ENCODE measurements around the gene PECR.

The PECR gene

DNA sequence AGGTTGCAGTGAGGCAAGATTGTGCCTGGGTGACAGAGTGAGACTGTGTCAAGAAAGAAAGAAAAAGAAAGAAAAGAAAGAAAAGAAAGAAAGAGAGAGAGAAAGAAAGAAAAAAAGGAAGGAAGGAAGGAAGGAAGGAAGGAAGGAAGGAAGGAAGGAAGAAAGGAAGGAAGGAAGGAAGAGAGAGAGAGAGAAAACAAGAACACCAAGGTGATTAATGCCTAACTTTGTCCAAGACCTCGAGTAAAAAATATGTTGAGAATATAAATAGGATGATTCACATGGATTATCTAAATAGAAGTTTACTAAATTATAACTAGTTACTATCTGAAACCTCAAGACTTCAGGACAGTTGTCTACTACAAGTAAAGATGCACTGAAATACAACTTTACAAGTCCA, 7.2 kb downstream of the PECR start:
- H3K27ac ChIP-seq (ENCODE audit: low read length) = no peak overlapping the region
- no peaks in the 10 kb centered on the region for H3K36me3 ChIP-seq (ENCODE audit: insufficient read depth, low read length)
- no peak overlapping the region for H3K4me3 ChIP-seq (ENCODE audit: low read depth in 1 of 2, low read length in 2 of 2)
- H3K9me3 ChIP-seq (ENCODE audit: insufficient read depth, low read length, severe bottlenecking) = no peaks in the 10 kb centered on the region
- H2AFZ ChIP-seq (ENCODE audit: low read depth, low read length) = no peak overlapping the region
- no peaks in the 10 kb centered on the region for H3K79me2 ChIP-seq (ENCODE audit: insufficient read depth, low read length)
- TF ChIP-seq, protein P1, sequence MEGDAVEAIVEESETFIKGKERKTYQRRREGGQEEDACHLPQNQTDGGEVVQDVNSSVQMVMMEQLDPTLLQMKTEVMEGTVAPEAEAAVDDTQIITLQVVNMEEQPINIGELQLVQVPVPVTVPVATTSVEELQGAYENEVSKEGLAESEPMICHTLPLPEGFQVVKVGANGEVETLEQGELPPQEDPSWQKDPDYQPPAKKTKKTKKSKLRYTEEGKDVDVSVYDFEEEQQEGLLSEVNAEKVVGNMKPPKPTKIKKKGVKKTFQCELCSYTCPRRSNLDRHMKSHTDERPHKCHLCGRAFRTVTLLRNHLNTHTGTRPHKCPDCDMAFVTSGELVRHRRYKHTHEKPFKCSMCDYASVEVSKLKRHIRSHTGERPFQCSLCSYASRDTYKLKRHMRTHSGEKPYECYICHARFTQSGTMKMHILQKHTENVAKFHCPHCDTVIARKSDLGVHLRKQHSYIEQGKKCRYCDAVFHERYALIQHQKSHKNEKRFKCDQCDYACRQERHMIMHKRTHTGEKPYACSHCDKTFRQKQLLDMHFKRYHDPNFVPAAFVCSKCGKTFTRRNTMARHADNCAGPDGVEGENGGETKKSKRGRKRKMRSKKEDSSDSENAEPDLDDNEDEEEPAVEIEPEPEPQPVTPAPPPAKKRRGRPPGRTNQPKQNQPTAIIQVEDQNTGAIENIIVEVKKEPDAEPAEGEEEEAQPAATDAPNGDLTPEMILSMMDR (IDR thresholded peaks at IDR 0.05; ENCODE audit: borderline replicate concordance, extremely low read depth, low read length, poor library complexity, severe bottlenecking) = no peak
- no peak for TF ChIP-seq EZH2 (IDR thresholded peaks at IDR 0.05; ENCODE audit: borderline replicate concordance, low read depth, low read length, severe bottlenecking)
- no peaks in the 10 kb centered on the region for H3K27me3 ChIP-seq (ENCODE audit: insufficient read depth, low read length, poor library complexity)
- ATAC-seq (ENCODE audit: insufficient read depth, low read depth) (no peak), DNase-seq (no peak)
- no peak overlapping the region for H3K4me2 ChIP-seq (ENCODE audit: insufficient read depth, low read length)
- no peaks in the 10 kb centered on the region for H4K20me1 ChIP-seq (ENCODE audit: insufficient read depth, low read length)
- no peaks in the 10 kb centered on the region for H3K4me1 ChIP-seq (ENCODE audit: insufficient read depth, low read length)
- no peak overlapping the region for H3K9ac ChIP-seq (ENCODE audit: low read depth, low read length)

DNA sequence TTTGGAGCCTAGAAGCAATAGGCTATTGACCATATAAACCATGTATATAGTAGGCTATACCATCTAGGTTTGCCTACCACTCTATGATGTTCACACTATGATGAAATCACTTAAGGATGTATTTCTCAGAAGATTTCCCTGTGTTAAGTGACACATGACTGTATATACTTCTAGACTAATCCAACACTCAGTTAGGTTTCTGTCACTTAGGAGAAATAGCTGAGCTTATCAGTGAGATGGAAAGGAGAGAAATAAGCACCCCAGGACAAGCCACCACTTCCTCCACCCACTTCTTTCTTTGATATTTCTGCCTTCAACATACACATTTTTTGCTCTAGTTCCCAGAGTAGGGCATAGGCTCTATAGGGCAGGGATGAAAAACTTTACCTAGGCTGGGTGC, 7.8 kb downstream of the PECR start:
- Histone ChIP-seq H3K36me3 (ENCODE audit: insufficient read depth, low read length) (no peaks in the 10 kb centered on the region), H3K4me2 (ENCODE audit: insufficient read depth, low read length) (no peak overlapping the region), H3K27me3 (ENCODE audit: insufficient read depth, low read length, poor library complexity) (no peaks in the 10 kb centered on the region), H3K4me1 (ENCODE audit: insufficient read depth, low read length) (no peaks in the 10 kb centered on the region), H4K20me1 (ENCODE audit: insufficient read depth, low read length) (no peaks in the 10 kb centered on the region), H3K27ac (ENCODE audit: low read length) (no peak overlapping the region), H3K4me3 (ENCODE audit: low read depth in 1 of 2, low read length in 2 of 2) (no peak overlapping the region), H3K9me3 (ENCODE audit: insufficient read depth, low read length, severe bottlenecking) (no peaks in the 10 kb centered on the region), H3K79me2 (ENCODE audit: insufficient read depth, low read length) (no peaks in the 10 kb centered on the region), H2AFZ (ENCODE audit: low read depth, low read length) (no peak overlapping the region), H3K9ac (ENCODE audit: low read depth, low read length) (no peak overlapping the region)
- TF ChIP-seq, protein P1 (IDR thresholded peaks at IDR 0.05; ENCODE audit: borderline replicate concordance, extremely low read depth, low read length, poor library complexity, severe bottlenecking) = no peak
- TF ChIP-seq EZH2 (IDR thresholded peaks at IDR 0.05; ENCODE audit: borderline replicate concordance, low read depth, low read length, severe bottlenecking) = no peak
- no peak for ATAC-seq (ENCODE audit: insufficient read depth, low read depth)
- DNase-seq = no peak

DNA sequence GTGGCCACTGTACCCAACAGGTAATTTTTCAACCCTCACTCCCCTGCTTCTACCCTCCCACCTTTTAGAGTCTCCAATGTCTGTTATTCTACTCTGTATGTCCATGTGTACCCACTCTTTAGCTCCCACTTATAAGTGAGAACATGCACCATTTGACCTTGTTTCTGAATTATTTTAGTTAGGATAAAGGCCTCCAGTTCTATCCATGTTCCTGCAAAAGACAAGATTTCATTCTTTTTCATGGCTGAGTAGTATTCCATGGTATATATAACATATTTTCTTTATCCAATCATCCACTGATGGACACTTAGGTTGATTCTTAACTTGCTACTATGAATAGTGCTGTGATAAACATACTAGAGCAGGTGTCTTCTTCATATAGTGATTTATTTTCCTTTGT, 9.1 kb downstream of the PECR start:
- H3K36me3 ChIP-seq (ENCODE audit: insufficient read depth, low read length) = no peaks in the 10 kb centered on the region
- no peak for DNase-seq

More for the DNA sequence above, 9.1 kb downstream of the PECR start:
- no peaks in the 10 kb centered on the region for H3K79me2 ChIP-seq (ENCODE audit: insufficient read depth, low read length)
- ATAC-seq (ENCODE audit: insufficient read depth, low read depth) = no peak
- H4K20me1 ChIP-seq (ENCODE audit: insufficient read depth, low read length) = no peaks in the 10 kb centered on the region
- H3K4me1 ChIP-seq (ENCODE audit: insufficient read depth, low read length) = no peaks in the 10 kb centered on the region
- no peak overlapping the region for H3K4me2 ChIP-seq (ENCODE audit: insufficient read depth, low read length)
- no peak overlapping the region for H3K4me3 ChIP-seq (ENCODE audit: low read depth in 1 of 2, low read length in 2 of 2)
- H3K27me3 ChIP-seq (ENCODE audit: insufficient read depth, low read length, poor library complexity) = no peaks in the 10 kb centered on the region
- TF ChIP-seq, protein P1 (IDR thresholded peaks at IDR 0.05; ENCODE audit: borderline replicate concordance, extremely low read depth, low read length, poor library complexity, severe bottlenecking) = no peak
- TF ChIP-seq EZH2 (IDR thresholded peaks at IDR 0.05; ENCODE audit: borderline replicate concordance, low read depth, low read length, severe bottlenecking) = no peak
- H3K9me3 ChIP-seq (ENCODE audit: insufficient read depth, low read length, severe bottlenecking) = no peaks in the 10 kb centered on the region
- H2AFZ ChIP-seq (ENCODE audit: low read depth, low read length) = no peak overlapping the region
- H3K9ac ChIP-seq (ENCODE audit: low read depth, low read length) = no peak overlapping the region
- no peak overlapping the region for H3K27ac ChIP-seq (ENCODE audit: low read length)
